Astrocyte (in vitro differentiated cells and primary cell): Measurements from ENCODE around the gene PER3. TPM values are rescaled to one million over a fixed set of nuclear protein-coding genes. Genes with fewer than 3 reads are reported as not detected.

Experiments
- DNase-seq: peaks from one replicate; pipeline ENCODE4 v3.0.0-alpha.2; 2010; ENCODE audit warnings: low read depth
- FAIRE-seq: peaks from 2 replicates; lab custom pipeline; 2011; peaks lifted over from hg19 to GRCh38; lab: Jason Lieb, UNC
- H2AFZ ChIP-seq: 2 replicates; pipeline ENCODE4 v1.6.0; 2012; ENCODE audit warnings: low read depth, low read length, inconsistent platforms
- H3K27ac ChIP-seq: 2 replicates; pipeline ENCODE4 v1.5.1; 2011; ENCODE audit warnings: low read depth, low read length, inconsistent platforms
- H3K27me3 ChIP-seq: 2 replicates; pipeline ENCODE4 v1.6.0; 2011; ENCODE audit warnings: low read length, inconsistent platforms; ENCODE audit not compliant: insufficient read depth
- H3K36me3 ChIP-seq: 2 replicates; pipeline ENCODE4 v1.5.1; 2011; ENCODE audit warnings: low read length, inconsistent platforms; ENCODE audit not compliant: insufficient read depth
- H3K4me1 ChIP-seq: 2 replicates; pipeline ENCODE4 v1.5.1; 2011; ENCODE audit warnings: low read length, inconsistent platforms; ENCODE audit not compliant: insufficient read depth
- H3K4me2 ChIP-seq: 2 replicates; pipeline ENCODE4 v1.6.0; 2012; ENCODE audit warnings: low read length, inconsistent platforms
- H3K4me3 ChIP-seq: 2 replicates; pipeline ENCODE4 v1.5.1; 2011; ENCODE audit warnings: low read depth, mild to moderate bottlenecking, low read length, inconsistent platforms; ENCODE audit not compliant: insufficient read depth
- H3K79me2 ChIP-seq: 2 replicates; pipeline ENCODE4 v1.6.0; 2012; ENCODE audit warnings: mild to moderate bottlenecking, low read length, inconsistent platforms; ENCODE audit not compliant: insufficient read depth
- H3K9ac ChIP-seq: 2 replicates; pipeline ENCODE4 v1.6.0; 2012; ENCODE audit warnings: mild to moderate bottlenecking, low read length, inconsistent platforms
- H3K9me3 ChIP-seq: 2 replicates; pipeline ENCODE4 v1.5.1; 2012; ENCODE audit warnings: low read depth, mild to moderate bottlenecking, low read length, inconsistent platforms; ENCODE audit not compliant: insufficient read depth
- H4K20me1 ChIP-seq: 2 replicates; pipeline ENCODE4 v1.6.0; 2012; ENCODE audit warnings: low read length, inconsistent platforms; ENCODE audit not compliant: insufficient read depth
- H3K27ac Mint-ChIP-seq: one replicate; pipeline ENCODE4 v1.8.0; 2021; ENCODE audit warnings: mild to moderate bottlenecking, mixed read lengths; ENCODE audit not compliant: unreplicated experiment
- H3K27me3 Mint-ChIP-seq: one replicate; pipeline ENCODE4 v1.8.0; 2021; ENCODE audit warnings: low read depth, mixed read lengths; ENCODE audit not compliant: unreplicated experiment
- H3K36me3 Mint-ChIP-seq: one replicate; pipeline ENCODE4 v1.8.0; 2021; ENCODE audit warnings: low read depth, mixed read lengths; ENCODE audit not compliant: unreplicated experiment
- H3K4me1 Mint-ChIP-seq: one replicate; pipeline ENCODE4 v1.8.0; 2021; ENCODE audit warnings: low read depth, mixed read lengths; ENCODE audit not compliant: unreplicated experiment
- H3K4me3 Mint-ChIP-seq: one replicate; pipeline ENCODE4 v1.8.0; 2021; ENCODE audit warnings: mild to moderate bottlenecking, moderate library complexity, mixed read lengths; ENCODE audit not compliant: unreplicated experiment
- H3K9me3 Mint-ChIP-seq: one replicate; pipeline ENCODE4 v1.8.0; 2021; ENCODE audit warnings: mild to moderate bottlenecking, mixed read lengths; ENCODE audit not compliant: unreplicated experiment
- EZH2 ChIP-seq: IDR thresholded peaks from 2 replicates; pipeline ENCODE4 v1.6.1; 2012; ENCODE audit warnings: mild to moderate bottlenecking, low read length, inconsistent platforms; ENCODE audit not compliant: insufficient read depth
- total RNA-seq: library from RNA; stranded (reverse); gene quantifications from 2 replicates; pipeline ENCODE4 v1.2.1, GENCODE V29; 2021
- TF ChIP-seq, protein P1 (sequence below): IDR thresholded peaks from 2 replicates; pipeline ENCODE4 v1.5.1; 2011; ENCODE audit warnings: low read depth, mild to moderate bottlenecking, inconsistent platforms, low read length, moderate library complexity; ENCODE audit not compliant: insufficient read depth

The PER3 gene
- total RNA-seq, 1 donor from 2014 or later: 2.5 TPM

GRCh38 chr1:7879228-7879627 is 95.1 kb downstream of the PER3 start:
- Mint-ChIP-seq H3K9me3 (peaks cover 14% of the 10 kb centered on the region), H3K27me3 (peaks cover 2% of the 10 kb centered on the region), H3K4me3 (no peak overlapping the region), H3K4me1 (no peaks in the 10 kb centered on the region), H3K27ac (no peak overlapping the region), H3K36me3 (no peaks in the 10 kb centered on the region)
- no peak overlapping the region for H2AFZ ChIP-seq
- no peaks in the 10 kb centered on the region for H3K4me1 ChIP-seq
- H3K4me2 ChIP-seq: no peak overlapping the region
- FAIRE-seq (no peak), DNase-seq (no peak)
- TF ChIP-seq EZH2: no peak
- TF ChIP-seq, protein P1, sequence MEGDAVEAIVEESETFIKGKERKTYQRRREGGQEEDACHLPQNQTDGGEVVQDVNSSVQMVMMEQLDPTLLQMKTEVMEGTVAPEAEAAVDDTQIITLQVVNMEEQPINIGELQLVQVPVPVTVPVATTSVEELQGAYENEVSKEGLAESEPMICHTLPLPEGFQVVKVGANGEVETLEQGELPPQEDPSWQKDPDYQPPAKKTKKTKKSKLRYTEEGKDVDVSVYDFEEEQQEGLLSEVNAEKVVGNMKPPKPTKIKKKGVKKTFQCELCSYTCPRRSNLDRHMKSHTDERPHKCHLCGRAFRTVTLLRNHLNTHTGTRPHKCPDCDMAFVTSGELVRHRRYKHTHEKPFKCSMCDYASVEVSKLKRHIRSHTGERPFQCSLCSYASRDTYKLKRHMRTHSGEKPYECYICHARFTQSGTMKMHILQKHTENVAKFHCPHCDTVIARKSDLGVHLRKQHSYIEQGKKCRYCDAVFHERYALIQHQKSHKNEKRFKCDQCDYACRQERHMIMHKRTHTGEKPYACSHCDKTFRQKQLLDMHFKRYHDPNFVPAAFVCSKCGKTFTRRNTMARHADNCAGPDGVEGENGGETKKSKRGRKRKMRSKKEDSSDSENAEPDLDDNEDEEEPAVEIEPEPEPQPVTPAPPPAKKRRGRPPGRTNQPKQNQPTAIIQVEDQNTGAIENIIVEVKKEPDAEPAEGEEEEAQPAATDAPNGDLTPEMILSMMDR: no peak
- H3K9me3 ChIP-seq: no peaks in the 10 kb centered on the region
- no peak overlapping the region for H3K27ac ChIP-seq
- H3K4me3 ChIP-seq: no peak overlapping the region
- H3K36me3 ChIP-seq: no peaks in the 10 kb centered on the region
- no peak overlapping the region for H3K9ac ChIP-seq
- H3K79me2 ChIP-seq: no peaks in the 10 kb centered on the region
- H3K27me3 ChIP-seq: no peaks in the 10 kb centered on the region
- H4K20me1 ChIP-seq: no peaks in the 10 kb centered on the region

GRCh38 chr1:7884757-7885156 is 100.7 kb downstream of the PER3 start:
- peaks cover 2% of the 10 kb centered on the region for H3K9me3 Mint-ChIP-seq
- no peak overlapping the region for H3K4me3 ChIP-seq
- H3K4me3 Mint-ChIP-seq: no peak overlapping the region

More at GRCh38 chr1:7884757-7885156, 100.7 kb downstream of the PER3 start:
- FAIRE-seq: no peak
- Histone ChIP-seq H3K27ac (no peak overlapping the region), H4K20me1 (no peaks in the 10 kb centered on the region), H3K4me1 (peaks cover 15% of the 10 kb centered on the region), H3K27me3 (no peaks in the 10 kb centered on the region), H3K4me2 (no peak overlapping the region), H3K9me3 (peaks cover 4% of the 10 kb centered on the region), H3K9ac (no peak overlapping the region), H3K79me2 (no peaks in the 10 kb centered on the region), H2AFZ (no peak overlapping the region), H3K36me3 (no peaks in the 10 kb centered on the region)
- no peak overlapping the region for H3K27ac Mint-ChIP-seq
- H3K27me3 Mint-ChIP-seq: no peaks in the 10 kb centered on the region
- H3K4me1 Mint-ChIP-seq: peaks cover 1% of the 10 kb centered on the region
- DNase-seq: no peak
- H3K36me3 Mint-ChIP-seq: no peaks in the 10 kb centered on the region
- TF ChIP-seq, protein P1: no peak
- TF ChIP-seq EZH2: no peak
